A673 (cell line): ENCODE data around the gene NME2. TPM values are rescaled to one million over a fixed set of nuclear protein-coding genes. Genes with fewer than 3 reads are reported as not detected.

Experiments used
- BruUV-seq: library from RNA; stranded (reverse); fragments of 400-500 nt; replicated peaks from 2 replicates; lab custom pipeline; 2021; lab: Mats Ljungman, UMichigan
- CTCF ChIA-PET: fragments of 300-600 bp; sonication (Branson Sonifier 250); formaldehyde crosslinking; loops from one replicate; lab custom pipeline; 2022; ENCODE audit warnings: antibody characterized with exemption; lab: Charles Lee
- POLR2A ChIA-PET: fragments of 300-600 bp; sonication (Branson Sonifier 250); formaldehyde crosslinking; loops from one replicate; lab custom pipeline; 2022; ENCODE audit warnings: antibody characterized with exemption; ENCODE audit not compliant: low non-redundant PET; lab: Charles Lee
- DNase-seq: peaks from one replicate; pipeline ENCODE4 v3.0.0-alpha.2; 2015; ENCODE audit warnings: low spot score
- H3K27ac ChIP-seq: fragments of 200-600 bp; sonication (generic); 2 replicates; pipeline ENCODE4 v1.5.1; 2016; ENCODE audit warnings: mixed run types, low read depth, mild to moderate bottlenecking, mixed read lengths, antibody characterized with exemption, low read length; ENCODE audit not compliant: poor library complexity, severe bottlenecking
- H3K27me3 ChIP-seq: fragments of 200-600 bp; sonication (generic); replicated peaks from 2 replicates; pipeline ENCODE4 v1.6.1; 2017; ENCODE audit warnings: mixed run types, low read depth, mild to moderate bottlenecking, mixed read lengths, antibody characterized with exemption, low read length; ENCODE audit not compliant: insufficient read depth, poor library complexity
- H3K36me3 ChIP-seq: fragments of 200-600 bp; sonication (generic); 2 replicates; pipeline ENCODE4 v1.6.1; 2016; ENCODE audit warnings: mixed run types, mild to moderate bottlenecking, mixed read lengths, antibody characterized with exemption, low read length; ENCODE audit not compliant: insufficient read depth, poor library complexity, severe bottlenecking
- H3K4me1 ChIP-seq: fragments of 200-600 bp; sonication (generic); 2 replicates; pipeline ENCODE4 v1.6.1; 2017; ENCODE audit warnings: mixed run types, mild to moderate bottlenecking, mixed read lengths, antibody characterized with exemption, low read length; ENCODE audit not compliant: insufficient read depth, poor library complexity, severe bottlenecking
- H3K4me3 ChIP-seq: fragments of 200-600 bp; sonication (generic); 2 replicates; pipeline ENCODE4 v1.5.1; 2016; ENCODE audit warnings: low read depth, mixed run types, mild to moderate bottlenecking, mixed read lengths, low read length; ENCODE audit not compliant: poor library complexity, severe bottlenecking
- H3K9me3 ChIP-seq: fragments of 200-600 bp; sonication (generic); 2 replicates; pipeline ENCODE4 v1.6.1; 2016; ENCODE audit warnings: mixed run types, low read depth, mild to moderate bottlenecking, mixed read lengths, antibody characterized with exemption, low read length; ENCODE audit not compliant: poor library complexity, severe bottlenecking
- CTCF ChIP-seq: fragments of 300-800, 200-600 bp; sonication (generic); conservative IDR thresholded peaks from 2 replicates; pipeline ENCODE4 v1.5.1; 2017; ENCODE audit warnings: low read depth, mild to moderate bottlenecking, antibody characterized with exemption, low read length, moderate library complexity, mixed read lengths
- EZH2 ChIP-seq: fragments of 200-600 bp; sonication (generic); IDR thresholded peaks from 2 replicates; pipeline ENCODE4 v1.6.1; 2017; ENCODE audit warnings: borderline replicate concordance, low read depth, mild to moderate bottlenecking, mixed read lengths, antibody characterized with exemption, low read length; ENCODE audit not compliant: poor library complexity, severe bottlenecking
- intact Hi-C: fragments of 100-400 bp; cut with micrococcal nuclease; formaldehyde crosslinking; loops from one replicate; pipeline ENCODE4 v1.10.0; 2022; ENCODE audit not compliant: unreplicated experiment
- total RNA-seq: library from RNA; stranded (reverse); gene quantifications from 2 replicates; pipeline ENCODE4 v1.2.3, GENCODE V29; 2021

The NME2 gene
- total RNA-seq, 1 experiment from 2014 or later: 776 TPM

GRCh38 chr17:51203838-51204237, 37.6 kb downstream of the NME2 start:
- no peaks in the 10 kb centered on the region for H3K4me1 ChIP-seq
- ChIA-PET POLR2A (no interaction called here), CTCF (no interaction called here)
- DNase-seq: no peak
- H3K27ac ChIP-seq: no peak overlapping the region
- peaks cover 65% of the 10 kb centered on the region for H3K36me3 ChIP-seq
- H3K27me3 ChIP-seq: no peaks in the 10 kb centered on the region
- no TSS peak for BruUV-seq
- TF ChIP-seq EZH2 (no peak), CTCF (no peak)
- H3K4me3 ChIP-seq: no peak overlapping the region
- intact Hi-C loops: no loop called here
- no peaks in the 10 kb centered on the region for H3K9me3 ChIP-seq

GRCh38 chr17:51214920-51215319, 48.7 kb downstream of the NME2 start:
- peaks cover 33% of the 10 kb centered on the region for H3K36me3 ChIP-seq
- no peaks in the 10 kb centered on the region for H3K27me3 ChIP-seq
- no peak overlapping the region for H3K4me3 ChIP-seq
- CTCF ChIA-PET: no interaction called here
- TF ChIP-seq EZH2 (no peak), CTCF (no peak)
- no peak overlapping the region for H3K27ac ChIP-seq
- no peaks in the 10 kb centered on the region for H3K4me1 ChIP-seq
- intact Hi-C loops: no loop called here
- POLR2A ChIA-PET: no interaction called here
- H3K9me3 ChIP-seq: no peaks in the 10 kb centered on the region
- no peak for DNase-seq
- no TSS peak for BruUV-seq

GRCh38 chr17:51217946-51218345, 51.7 kb downstream of the NME2 start:
- no peak for DNase-seq
- intact Hi-C loops: no loop called here
- no TSS peak for BruUV-seq
- Histone ChIP-seq H3K4me1 (no peaks in the 10 kb centered on the region), H3K27me3 (no peaks in the 10 kb centered on the region), H3K4me3 (no peak overlapping the region), H3K27ac (no peak overlapping the region), H3K36me3 (peaks cover 36% of the 10 kb centered on the region), H3K9me3 (no peaks in the 10 kb centered on the region)
- no peak for TF ChIP-seq EZH2
- POLR2A ChIA-PET: no interaction called here
- CTCF ChIA-PET: no interaction called here

- TF ChIP-seq CTCF (no peak), EZH2 (no peak)
- CTCF ChIA-PET: no interaction called here
- intact Hi-C loops: no loop called here
- POLR2A ChIA-PET: no interaction called here
- Histone ChIP-seq H3K36me3 (peaks cover 27% of the 10 kb centered on the region), H3K9me3 (no peaks in the 10 kb centered on the region), H3K4me3 (no peak overlapping the region), H3K4me1 (no peaks in the 10 kb centered on the region), H3K27ac (no peak overlapping the region), H3K27me3 (no peaks in the 10 kb centered on the region)
- no TSS peak for BruUV-seq
- no peak for DNase-seq
Measured at GRCh38 chr17:51221322-51221721, 55.1 kb downstream of the NME2 start.
